ENCODE results near the gene ZNF385B. TPM values are rescaled to one million over a fixed set of nuclear protein-coding genes. Genes with fewer than 3 reads are reported as not detected.

ZNF385B gene
- total RNA-seq, 1 experiment from 2014 or later: 2.2 TPM

DNA sequence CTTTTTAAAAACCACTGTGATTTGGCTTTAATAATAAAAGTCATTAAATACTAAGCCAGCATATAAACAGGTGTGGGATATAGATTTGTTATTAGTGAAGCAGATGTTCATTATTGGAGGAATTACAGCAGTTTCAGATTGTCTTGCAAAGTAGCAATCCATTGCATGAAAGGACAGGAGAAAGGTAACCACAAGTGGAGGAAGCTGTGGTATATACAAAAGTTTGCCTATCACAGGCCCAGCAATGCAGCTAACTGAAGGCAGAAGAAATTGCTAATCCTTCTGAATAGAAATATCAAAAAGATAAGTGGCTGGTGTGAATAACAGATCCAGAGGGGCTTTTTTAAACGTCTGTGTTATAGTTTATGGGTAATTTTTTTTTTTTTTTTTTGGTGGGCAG is 199.4 kb downstream of the ZNF385B start:
- Mint-ChIP-seq H3K27ac (no peak overlapping the region), H3K27me3 (ENCODE audit: low read depth) (no peaks in the 10 kb centered on the region), H3K9me3 (no peaks in the 10 kb centered on the region), H3K4me1 (peaks cover 3% of the 10 kb centered on the region), H3K36me3 (no peaks in the 10 kb centered on the region), H3K4me3 (no peak overlapping the region)
- POLR2A ChIA-PET: no interaction called here
- CTCF ChIA-PET: interaction anchor here (0.7 kb wide), 1 partner anchor 9 kb away, joined by 3 read pairs; no protein-coding TSS in a partner anchor
- ATAC-seq (no peak), DNase-seq (ENCODE audit: low spot score) (no peak)
- no peak for TF ChIP-seq ZNF423 (CRISPR knock-in tag; IDR thresholded peaks at IDR 0.05)
- no peak for TF ChIP-seq ZBTB21 (CRISPR knock-in tag; IDR thresholded peaks at IDR 0.05; ENCODE audit: borderline replicate concordance)
- TF ChIP-seq CBFB (CRISPR knock-in tag; IDR thresholded peaks at IDR 0.05; ENCODE audit: low read depth): no peak
- TF ChIP-seq, protein P1, sequence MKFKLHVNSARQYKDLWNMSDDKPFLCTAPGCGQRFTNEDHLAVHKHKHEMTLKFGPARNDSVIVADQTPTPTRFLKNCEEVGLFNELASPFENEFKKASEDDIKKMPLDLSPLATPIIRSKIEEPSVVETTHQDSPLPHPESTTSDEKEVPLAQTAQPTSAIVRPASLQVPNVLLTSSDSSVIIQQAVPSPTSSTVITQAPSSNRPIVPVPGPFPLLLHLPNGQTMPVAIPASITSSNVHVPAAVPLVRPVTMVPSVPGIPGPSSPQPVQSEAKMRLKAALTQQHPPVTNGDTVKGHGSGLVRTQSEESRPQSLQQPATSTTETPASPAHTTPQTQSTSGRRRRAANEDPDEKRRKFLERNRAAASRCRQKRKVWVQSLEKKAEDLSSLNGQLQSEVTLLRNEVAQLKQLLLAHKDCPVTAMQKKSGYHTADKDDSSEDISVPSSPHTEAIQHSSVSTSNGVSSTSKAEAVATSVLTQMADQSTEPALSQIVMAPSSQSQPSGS (CRISPR knock-in tag; IDR thresholded peaks at IDR 0.05; ENCODE audit: borderline replicate concordance, low read depth): no peak

DNA sequence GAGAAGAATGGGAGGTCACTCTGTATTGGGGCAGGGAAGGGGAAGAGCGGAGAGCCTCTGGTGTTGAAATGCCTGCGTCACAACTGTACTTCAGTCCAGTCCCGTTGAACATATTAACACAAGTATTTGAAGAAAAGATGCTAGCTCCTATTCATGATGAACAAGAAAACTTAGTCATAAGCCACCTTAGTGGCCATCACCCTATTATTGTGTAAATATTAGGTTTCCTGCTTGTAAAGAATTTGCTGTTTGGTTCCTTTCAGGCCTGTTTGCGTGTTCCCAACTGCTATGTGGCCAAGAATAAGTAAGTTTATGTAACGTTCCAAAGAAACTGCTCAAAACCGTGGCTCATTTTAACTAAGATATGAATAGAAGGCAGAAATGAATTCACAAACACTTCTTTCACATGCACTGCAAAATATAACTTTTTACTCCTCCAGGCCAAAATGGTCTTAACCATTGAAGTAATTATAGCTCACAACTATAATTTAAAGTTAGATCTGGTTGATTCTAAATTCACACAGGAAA is 204.3 kb downstream of the ZNF385B start:
- TF ChIP-seq MYBL2 (CRISPR knock-in tag; IDR thresholded peaks at IDR 0.05) (no peak), ZNF671 (CRISPR knock-in tag; IDR thresholded peaks at IDR 0.05) (no peak), JAZF1 (CRISPR knock-in tag; IDR thresholded peaks at IDR 0.05) (no peak), ETV6 (CRISPR knock-in tag; IDR thresholded peaks at IDR 0.05) (no peak), GTF2I (CRISPR knock-in tag; conservative IDR thresholded peaks at IDR 0.05) (no peak), TCF7 (CRISPR knock-in tag; IDR thresholded peaks at IDR 0.05; ENCODE audit: low read depth) (no peak), ZNF423 (CRISPR knock-in tag; IDR thresholded peaks at IDR 0.05) (no peak), ZNF138 (CRISPR knock-in tag; conservative IDR thresholded peaks at IDR 0.05) (no peak), CREM (CRISPR knock-in tag; IDR thresholded peaks at IDR 0.05) (no peak), GRHL2 (CRISPR knock-in tag; IDR thresholded peaks at IDR 0.05; ENCODE audit: insufficient replicate concordance, severe bottlenecking) (no peak), NFATC4 (CRISPR knock-in tag; IDR thresholded peaks at IDR 0.05) (no peak), JUN (CRISPR knock-in tag; IDR thresholded peaks at IDR 0.05) (no peak)
- TF ChIP-seq, protein P2, sequence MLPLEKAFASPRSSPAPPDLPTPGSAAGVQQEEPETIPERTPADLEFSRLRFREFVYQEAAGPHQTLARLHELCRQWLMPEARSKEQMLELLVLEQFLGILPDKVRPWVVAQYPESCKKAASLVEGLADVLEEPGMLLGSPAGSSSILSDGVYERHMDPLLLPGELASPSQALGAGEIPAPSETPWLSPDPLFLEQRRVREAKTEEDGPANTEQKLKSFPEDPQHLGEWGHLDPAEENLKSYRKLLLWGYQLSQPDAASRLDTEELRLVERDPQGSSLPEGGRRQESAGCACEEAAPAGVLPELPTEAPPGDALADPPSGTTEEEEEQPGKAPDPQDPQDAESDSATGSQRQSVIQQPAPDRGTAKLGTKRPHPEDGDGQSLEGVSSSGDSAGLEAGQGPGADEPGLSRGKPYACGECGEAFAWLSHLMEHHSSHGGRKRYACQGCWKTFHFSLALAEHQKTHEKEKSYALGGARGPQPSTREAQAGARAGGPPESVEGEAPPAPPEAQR (CRISPR knock-in tag; IDR thresholded peaks at IDR 0.05): no peak
- TF ChIP-seq, protein P3, sequence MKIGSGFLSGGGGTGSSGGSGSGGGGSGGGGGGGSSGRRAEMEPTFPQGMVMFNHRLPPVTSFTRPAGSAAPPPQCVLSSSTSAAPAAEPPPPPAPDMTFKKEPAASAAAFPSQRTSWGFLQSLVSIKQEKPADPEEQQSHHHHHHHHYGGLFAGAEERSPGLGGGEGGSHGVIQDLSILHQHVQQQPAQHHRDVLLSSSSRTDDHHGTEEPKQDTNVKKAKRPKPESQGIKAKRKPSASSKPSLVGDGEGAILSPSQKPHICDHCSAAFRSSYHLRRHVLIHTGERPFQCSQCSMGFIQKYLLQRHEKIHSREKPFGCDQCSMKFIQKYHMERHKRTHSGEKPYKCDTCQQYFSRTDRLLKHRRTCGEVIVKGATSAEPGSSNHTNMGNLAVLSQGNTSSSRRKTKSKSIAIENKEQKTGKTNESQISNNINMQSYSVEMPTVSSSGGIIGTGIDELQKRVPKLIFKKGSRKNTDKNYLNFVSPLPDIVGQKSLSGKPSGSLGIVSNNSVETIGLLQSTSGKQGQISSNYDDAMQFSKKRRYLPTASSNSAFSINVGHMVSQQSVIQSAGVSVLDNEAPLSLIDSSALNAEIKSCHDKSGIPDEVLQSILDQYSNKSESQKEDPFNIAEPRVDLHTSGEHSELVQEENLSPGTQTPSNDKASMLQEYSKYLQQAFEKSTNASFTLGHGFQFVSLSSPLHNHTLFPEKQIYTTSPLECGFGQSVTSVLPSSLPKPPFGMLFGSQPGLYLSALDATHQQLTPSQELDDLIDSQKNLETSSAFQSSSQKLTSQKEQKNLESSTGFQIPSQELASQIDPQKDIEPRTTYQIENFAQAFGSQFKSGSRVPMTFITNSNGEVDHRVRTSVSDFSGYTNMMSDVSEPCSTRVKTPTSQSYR (CRISPR knock-in tag; IDR thresholded peaks at IDR 0.05): no peak
- TF ChIP-seq, protein P4, sequence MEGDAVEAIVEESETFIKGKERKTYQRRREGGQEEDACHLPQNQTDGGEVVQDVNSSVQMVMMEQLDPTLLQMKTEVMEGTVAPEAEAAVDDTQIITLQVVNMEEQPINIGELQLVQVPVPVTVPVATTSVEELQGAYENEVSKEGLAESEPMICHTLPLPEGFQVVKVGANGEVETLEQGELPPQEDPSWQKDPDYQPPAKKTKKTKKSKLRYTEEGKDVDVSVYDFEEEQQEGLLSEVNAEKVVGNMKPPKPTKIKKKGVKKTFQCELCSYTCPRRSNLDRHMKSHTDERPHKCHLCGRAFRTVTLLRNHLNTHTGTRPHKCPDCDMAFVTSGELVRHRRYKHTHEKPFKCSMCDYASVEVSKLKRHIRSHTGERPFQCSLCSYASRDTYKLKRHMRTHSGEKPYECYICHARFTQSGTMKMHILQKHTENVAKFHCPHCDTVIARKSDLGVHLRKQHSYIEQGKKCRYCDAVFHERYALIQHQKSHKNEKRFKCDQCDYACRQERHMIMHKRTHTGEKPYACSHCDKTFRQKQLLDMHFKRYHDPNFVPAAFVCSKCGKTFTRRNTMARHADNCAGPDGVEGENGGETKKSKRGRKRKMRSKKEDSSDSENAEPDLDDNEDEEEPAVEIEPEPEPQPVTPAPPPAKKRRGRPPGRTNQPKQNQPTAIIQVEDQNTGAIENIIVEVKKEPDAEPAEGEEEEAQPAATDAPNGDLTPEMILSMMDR (IDR thresholded peaks at IDR 0.05): no peak
- TF ChIP-seq, protein P5, sequence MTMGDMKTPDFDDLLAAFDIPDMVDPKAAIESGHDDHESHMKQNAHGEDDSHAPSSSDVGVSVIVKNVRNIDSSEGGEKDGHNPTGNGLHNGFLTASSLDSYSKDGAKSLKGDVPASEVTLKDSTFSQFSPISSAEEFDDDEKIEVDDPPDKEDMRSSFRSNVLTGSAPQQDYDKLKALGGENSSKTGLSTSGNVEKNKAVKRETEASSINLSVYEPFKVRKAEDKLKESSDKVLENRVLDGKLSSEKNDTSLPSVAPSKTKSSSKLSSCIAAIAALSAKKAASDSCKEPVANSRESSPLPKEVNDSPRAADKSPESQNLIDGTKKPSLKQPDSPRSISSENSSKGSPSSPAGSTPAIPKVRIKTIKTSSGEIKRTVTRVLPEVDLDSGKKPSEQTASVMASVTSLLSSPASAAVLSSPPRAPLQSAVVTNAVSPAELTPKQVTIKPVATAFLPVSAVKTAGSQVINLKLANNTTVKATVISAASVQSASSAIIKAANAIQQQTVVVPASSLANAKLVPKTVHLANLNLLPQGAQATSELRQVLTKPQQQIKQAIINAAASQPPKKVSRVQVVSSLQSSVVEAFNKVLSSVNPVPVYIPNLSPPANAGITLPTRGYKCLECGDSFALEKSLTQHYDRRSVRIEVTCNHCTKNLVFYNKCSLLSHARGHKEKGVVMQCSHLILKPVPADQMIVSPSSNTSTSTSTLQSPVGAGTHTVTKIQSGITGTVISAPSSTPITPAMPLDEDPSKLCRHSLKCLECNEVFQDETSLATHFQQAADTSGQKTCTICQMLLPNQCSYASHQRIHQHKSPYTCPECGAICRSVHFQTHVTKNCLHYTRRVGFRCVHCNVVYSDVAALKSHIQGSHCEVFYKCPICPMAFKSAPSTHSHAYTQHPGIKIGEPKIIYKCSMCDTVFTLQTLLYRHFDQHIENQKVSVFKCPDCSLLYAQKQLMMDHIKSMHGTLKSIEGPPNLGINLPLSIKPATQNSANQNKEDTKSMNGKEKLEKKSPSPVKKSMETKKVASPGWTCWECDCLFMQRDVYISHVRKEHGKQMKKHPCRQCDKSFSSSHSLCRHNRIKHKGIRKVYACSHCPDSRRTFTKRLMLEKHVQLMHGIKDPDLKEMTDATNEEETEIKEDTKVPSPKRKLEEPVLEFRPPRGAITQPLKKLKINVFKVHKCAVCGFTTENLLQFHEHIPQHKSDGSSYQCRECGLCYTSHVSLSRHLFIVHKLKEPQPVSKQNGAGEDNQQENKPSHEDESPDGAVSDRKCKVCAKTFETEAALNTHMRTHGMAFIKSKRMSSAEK (CRISPR knock-in tag; IDR thresholded peaks at IDR 0.05; ENCODE audit: borderline replicate concordance): no peak
- TF ChIP-seq, protein P6, sequence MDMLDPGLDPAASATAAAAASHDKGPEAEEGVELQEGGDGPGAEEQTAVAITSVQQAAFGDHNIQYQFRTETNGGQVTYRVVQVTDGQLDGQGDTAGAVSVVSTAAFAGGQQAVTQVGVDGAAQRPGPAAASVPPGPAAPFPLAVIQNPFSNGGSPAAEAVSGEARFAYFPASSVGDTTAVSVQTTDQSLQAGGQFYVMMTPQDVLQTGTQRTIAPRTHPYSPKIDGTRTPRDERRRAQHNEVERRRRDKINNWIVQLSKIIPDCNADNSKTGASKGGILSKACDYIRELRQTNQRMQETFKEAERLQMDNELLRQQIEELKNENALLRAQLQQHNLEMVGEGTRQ (CRISPR knock-in tag; IDR thresholded peaks at IDR 0.05): no peak
- TF ChIP-seq, protein P7, sequence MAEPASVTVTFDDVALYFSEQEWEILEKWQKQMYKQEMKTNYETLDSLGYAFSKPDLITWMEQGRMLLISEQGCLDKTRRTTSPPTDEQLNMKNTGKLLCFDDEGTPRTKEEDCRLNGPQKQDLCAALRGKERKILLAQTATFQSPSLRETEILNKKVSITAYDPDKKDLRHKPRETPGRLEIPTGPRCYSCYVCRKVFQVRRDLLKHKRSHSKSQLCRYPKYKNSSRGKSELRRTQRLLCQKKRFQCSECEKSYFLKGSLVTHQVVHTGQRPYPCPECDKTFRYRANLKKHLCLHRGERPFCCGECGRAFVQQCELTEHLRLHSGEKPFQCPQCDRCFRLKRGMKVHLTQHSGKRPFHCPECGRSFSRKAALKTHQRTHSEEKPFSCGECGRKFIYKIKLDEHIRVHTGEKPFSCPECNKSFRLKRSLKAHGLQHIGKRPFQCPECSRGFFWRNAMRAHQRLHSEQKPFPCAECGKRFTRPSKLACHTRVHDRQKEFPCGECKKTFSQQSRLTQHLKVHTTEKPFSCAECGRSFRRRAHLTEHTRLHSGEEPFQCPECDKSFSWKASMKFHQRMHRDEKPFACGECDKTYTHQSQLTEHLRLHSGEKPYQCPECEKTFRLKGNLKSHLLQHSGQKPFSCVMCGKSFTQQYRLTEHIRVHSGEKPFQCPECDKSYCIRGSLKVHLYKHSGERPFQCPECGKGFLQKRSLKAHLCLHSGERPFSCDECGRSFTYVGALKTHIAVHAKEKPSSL (CRISPR knock-in tag; conservative IDR thresholded peaks at IDR 0.05): no peak
- no peaks in the 10 kb centered on the region for H3K9me3 Mint-ChIP-seq
- DNase-seq (ENCODE audit: low spot score) (no peak), ATAC-seq (no peak)
- no peak overlapping the region for H3K27ac Mint-ChIP-seq
- peaks cover 9% of the 10 kb centered on the region for H3K4me1 Mint-ChIP-seq
- H3K4me3 Mint-ChIP-seq: no peak overlapping the region
- H3K27me3 Mint-ChIP-seq (ENCODE audit: low read depth): no peaks in the 10 kb centered on the region
- CTCF ChIA-PET: no interaction called here
- POLR2A ChIA-PET: no interaction called here
- H3K36me3 Mint-ChIP-seq: no peaks in the 10 kb centered on the region
